Measurements from ENCODE around the gene CDK16. TPM values are rescaled to one million over a fixed set of nuclear protein-coding genes. Genes with fewer than 3 reads are reported as not detected.

The CDK16 gene
- polyA plus RNA-seq, 1 donor (not counting 4 experiments of a cell fraction or from before 2014, with no cell fraction given) = 79.3 TPM

DNA sequence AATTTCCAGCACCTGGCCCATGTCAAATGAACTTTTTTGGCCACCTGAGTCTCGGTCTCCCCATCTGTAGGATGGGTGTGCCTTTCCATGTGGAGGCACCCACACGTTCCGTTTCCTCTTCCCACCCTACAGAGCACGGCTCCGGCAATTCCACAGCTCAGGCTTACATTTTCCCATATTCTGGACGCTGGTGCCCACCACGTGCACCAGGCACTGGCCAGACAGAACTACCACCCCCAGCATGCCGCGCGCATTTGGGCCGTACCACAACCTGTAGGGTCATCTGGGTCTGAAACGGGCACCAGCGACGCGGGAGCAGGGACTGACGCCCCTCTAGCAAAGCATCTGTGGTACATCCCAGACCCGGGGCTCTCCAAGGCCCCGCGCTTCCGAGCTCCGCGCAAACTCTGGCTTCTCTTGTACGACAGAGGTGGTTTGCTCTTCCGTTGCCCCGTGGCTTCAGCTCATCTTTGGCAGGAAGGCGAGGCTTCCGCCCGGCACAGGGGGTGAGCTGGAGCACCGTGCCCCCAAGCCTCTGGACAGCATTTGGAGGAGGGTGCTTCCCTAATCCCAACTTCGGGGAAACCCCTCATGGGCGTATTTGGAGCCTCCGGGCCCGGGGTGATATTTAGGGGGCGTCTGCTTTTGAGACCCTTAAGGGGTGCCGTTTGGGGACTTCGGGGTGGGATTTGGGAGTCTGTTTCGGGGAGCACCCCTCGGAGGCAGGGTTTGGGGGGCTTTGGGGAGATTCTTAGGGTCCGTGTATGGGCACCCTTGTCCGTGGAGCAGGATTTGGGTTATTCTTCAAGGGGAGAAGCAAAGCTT, 27.8 kb upstream of the CDK16 start:
- H3K79me2 ChIP-seq (ENCODE audit: control insufficient read depth, insufficient read depth, low read length) = peaks cover 26% of the 10 kb centered on the region
- peaks cover 29% of the 10 kb centered on the region for H3K4me1 ChIP-seq (ENCODE audit: control insufficient read depth, extremely low read depth, insufficient read depth, low read length)
- DNase-seq (ENCODE audit: low read depth, low spot score) = peak; percentile 68
- H3K4me3 ChIP-seq (ENCODE audit: control insufficient read depth in 2 of 3, extremely low read depth in 1 of 3, insufficient read depth in 2 of 3, low read depth in 1 of 3, low read length in 3 of 3) = peak overlapping the region; percentile 52 to 73 (median 68)
- no peaks in the 10 kb centered on the region for H4K20me1 ChIP-seq (ENCODE audit: control insufficient read depth, extremely low read depth, insufficient read depth, low read length)
- dilution Hi-C loops (cut with MboI; ENCODE audit: extremely low pct_ligation_motif_present, low sequenced_read_pairs) = no loop called here
- H3K9ac ChIP-seq (ENCODE audit: control insufficient read depth, extremely low read depth, insufficient read depth, low read length) = peak overlapping the region; percentile 87
- H2AFZ ChIP-seq (ENCODE audit: control insufficient read depth, low read length) = peak overlapping the region; percentile 51
- no peaks in the 10 kb centered on the region for H3K27me3 ChIP-seq (ENCODE audit: control insufficient read depth, extremely low read depth, insufficient read depth, low read length)
- H3K36me3 ChIP-seq (ENCODE audit: control insufficient read depth in 2 of 2, extremely low read depth in 1 of 2, insufficient read depth in 2 of 2, low read length in 2 of 2) = peaks cover 2 to 5% of the 10 kb centered on the region in 2 experiments
- no peak for FAIRE-seq
- no peaks in the 10 kb centered on the region for H3K9me3 ChIP-seq (ENCODE audit: control insufficient read depth, low read depth, low read length)
- H3K27ac ChIP-seq (ENCODE audit: control insufficient read depth, insufficient read depth, low read length) = peak overlapping the region; percentile 84
- TF ChIP-seq EZH2 (IDR thresholded peaks at IDR 0.05; ENCODE audit: low read length) = no peak
- TF ChIP-seq, protein P1, sequence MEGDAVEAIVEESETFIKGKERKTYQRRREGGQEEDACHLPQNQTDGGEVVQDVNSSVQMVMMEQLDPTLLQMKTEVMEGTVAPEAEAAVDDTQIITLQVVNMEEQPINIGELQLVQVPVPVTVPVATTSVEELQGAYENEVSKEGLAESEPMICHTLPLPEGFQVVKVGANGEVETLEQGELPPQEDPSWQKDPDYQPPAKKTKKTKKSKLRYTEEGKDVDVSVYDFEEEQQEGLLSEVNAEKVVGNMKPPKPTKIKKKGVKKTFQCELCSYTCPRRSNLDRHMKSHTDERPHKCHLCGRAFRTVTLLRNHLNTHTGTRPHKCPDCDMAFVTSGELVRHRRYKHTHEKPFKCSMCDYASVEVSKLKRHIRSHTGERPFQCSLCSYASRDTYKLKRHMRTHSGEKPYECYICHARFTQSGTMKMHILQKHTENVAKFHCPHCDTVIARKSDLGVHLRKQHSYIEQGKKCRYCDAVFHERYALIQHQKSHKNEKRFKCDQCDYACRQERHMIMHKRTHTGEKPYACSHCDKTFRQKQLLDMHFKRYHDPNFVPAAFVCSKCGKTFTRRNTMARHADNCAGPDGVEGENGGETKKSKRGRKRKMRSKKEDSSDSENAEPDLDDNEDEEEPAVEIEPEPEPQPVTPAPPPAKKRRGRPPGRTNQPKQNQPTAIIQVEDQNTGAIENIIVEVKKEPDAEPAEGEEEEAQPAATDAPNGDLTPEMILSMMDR (optimal IDR thresholded peaks at IDR 0.05 in 1 of 3, IDR thresholded peaks at IDR 0.05 in 1 of 3, conservative IDR thresholded peaks at IDR 0.05 in 1 of 3; ENCODE audit: extremely low read depth in 1 of 3, insufficient read depth in 2 of 3, low read length in 3 of 3) = no peak
- peak overlapping the region; percentile 80 for H3K4me2 ChIP-seq (ENCODE audit: control insufficient read depth, extremely low read depth, insufficient read depth, low read depth, low read length)
- H3K9me1 ChIP-seq (ENCODE audit: control insufficient read depth, extremely low read depth, insufficient read depth, low read length) = no peaks in the 10 kb centered on the region

DNA sequence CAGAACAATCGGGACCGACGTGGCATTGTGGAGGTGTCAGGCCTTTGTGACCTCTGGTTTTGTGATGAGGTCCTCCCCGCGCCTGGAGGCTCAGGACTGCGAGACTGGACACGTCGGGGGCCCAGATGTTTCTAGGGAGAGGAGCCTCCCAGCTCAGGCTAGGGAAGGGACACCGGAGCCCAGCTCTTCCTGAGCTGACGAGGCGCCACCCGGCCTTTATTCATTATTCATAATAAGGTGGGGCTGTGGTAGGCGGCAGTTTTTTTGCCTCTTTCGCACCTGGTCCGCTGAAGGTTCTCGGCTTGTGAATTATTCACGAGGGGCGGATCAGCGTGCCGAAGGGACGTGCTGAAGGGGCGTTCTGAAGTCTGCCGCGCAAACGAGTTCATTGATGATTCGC, 27.1 kb upstream of the CDK16 start:
- H3K9ac ChIP-seq (ENCODE audit: control insufficient read depth, extremely low read depth, insufficient read depth, low read length) = peak overlapping the region; percentile 87
- FAIRE-seq (no peak), DNase-seq (ENCODE audit: low read depth, low spot score) (no peak)
- H3K4me3 ChIP-seq (ENCODE audit: control insufficient read depth in 2 of 3, extremely low read depth in 1 of 3, insufficient read depth in 2 of 3, low read depth in 1 of 3, low read length in 3 of 3) = peak overlapping the region; percentile 52 to 73 (median 68)
- dilution Hi-C loops (cut with MboI; ENCODE audit: extremely low pct_ligation_motif_present, low sequenced_read_pairs) = no loop called here
- no peaks in the 10 kb centered on the region for H4K20me1 ChIP-seq (ENCODE audit: control insufficient read depth, extremely low read depth, insufficient read depth, low read length)
- peaks cover 5 to 8% of the 10 kb centered on the region in 2 experiments for H3K36me3 ChIP-seq (ENCODE audit: control insufficient read depth in 2 of 2, extremely low read depth in 1 of 2, insufficient read depth in 2 of 2, low read length in 2 of 2)
- no peaks in the 10 kb centered on the region for H3K27me3 ChIP-seq (ENCODE audit: control insufficient read depth, extremely low read depth, insufficient read depth, low read length)
- peak overlapping the region; percentile 80 for H3K4me2 ChIP-seq (ENCODE audit: control insufficient read depth, extremely low read depth, insufficient read depth, low read depth, low read length)
- no peak for TF ChIP-seq EZH2 (IDR thresholded peaks at IDR 0.05; ENCODE audit: low read length)
- TF ChIP-seq, protein P1 (optimal IDR thresholded peaks at IDR 0.05 in 1 of 3, IDR thresholded peaks at IDR 0.05 in 1 of 3, conservative IDR thresholded peaks at IDR 0.05 in 1 of 3; ENCODE audit: extremely low read depth in 1 of 3, insufficient read depth in 2 of 3, low read length in 3 of 3) = no peak
- H3K9me1 ChIP-seq (ENCODE audit: control insufficient read depth, extremely low read depth, insufficient read depth, low read length) = no peaks in the 10 kb centered on the region
- peak overlapping the region; percentile 84 for H3K27ac ChIP-seq (ENCODE audit: control insufficient read depth, insufficient read depth, low read length)
- H3K79me2 ChIP-seq (ENCODE audit: control insufficient read depth, insufficient read depth, low read length) = peaks cover 33% of the 10 kb centered on the region
- H3K9me3 ChIP-seq (ENCODE audit: control insufficient read depth, low read depth, low read length) = no peaks in the 10 kb centered on the region
- peak overlapping the region; percentile 51 for H2AFZ ChIP-seq (ENCODE audit: control insufficient read depth, low read length)
- H3K4me1 ChIP-seq (ENCODE audit: control insufficient read depth, extremely low read depth, insufficient read depth, low read length) = peaks cover 33% of the 10 kb centered on the region

All from keratinocyte (primary cell).